Ishikawa (cell line): Measurements from ENCODE around the gene DGKI.

ENCODE experiments used
- EP300 ChIP-seq: IDR thresholded peaks from 2 replicates; pipeline ENCODE4 v1.6.1; 2012; ENCODE audit warnings: borderline replicate concordance
- MAX ChIP-seq: IDR thresholded peaks from 2 replicates; pipeline ENCODE4 v1.6.1; 2012
- RAD21 ChIP-seq: IDR thresholded peaks from 2 replicates; pipeline ENCODE4 v1.6.1; 2012; ENCODE audit warnings: low read depth
- REST ChIP-seq: IDR thresholded peaks from 2 replicates; pipeline ENCODE4 v1.6.1; 2012; ENCODE audit warnings: low read depth, mild to moderate bottlenecking
- TAF1 ChIP-seq: IDR thresholded peaks from 2 replicates; pipeline ENCODE4 v1.6.1; 2012; ENCODE audit warnings: low read depth, mild to moderate bottlenecking

- TF ChIP-seq EP300 (no peak), REST (no peak), TAF1 (no peak), RAD21 (no peak), MAX (no peak)
Observed at GRCh38 chr7:137846549-137846826, 286 bp downstream of the DGKI start.
